Hematopoietic multipotent progenitor cell treated with erythropoietin and hydrocortisone succinate and interleukin-3 and kit ligand, for 15 days (in vitro differentiated cells): ENCODE data around the gene ZNF44.
A peak's percentile ranks its signal among the peaks of the same experiment; 100 is the strongest.
"Not testable (repeated sequence)": the region's sequence is repeated elsewhere in the genome, so short reads cannot be mapped to it uniquely, and the experiment has no call there.

ENCODE experiments used
- DNase-seq: peaks from one replicate; pipeline ENCODE4 v3.0.0-alpha.2; 2015; ENCODE audit warnings: low spot score

Gene ZNF44

GRCh38 chr19:12294249-12295158, at the start of gene ZNF44:
TSS of gene ZNF44 (minus strand) at chr19:12294883. CDS start at chr19:12294694, 189 bp downstream.
- peak; percentile 87 for DNase-seq

DNA sequence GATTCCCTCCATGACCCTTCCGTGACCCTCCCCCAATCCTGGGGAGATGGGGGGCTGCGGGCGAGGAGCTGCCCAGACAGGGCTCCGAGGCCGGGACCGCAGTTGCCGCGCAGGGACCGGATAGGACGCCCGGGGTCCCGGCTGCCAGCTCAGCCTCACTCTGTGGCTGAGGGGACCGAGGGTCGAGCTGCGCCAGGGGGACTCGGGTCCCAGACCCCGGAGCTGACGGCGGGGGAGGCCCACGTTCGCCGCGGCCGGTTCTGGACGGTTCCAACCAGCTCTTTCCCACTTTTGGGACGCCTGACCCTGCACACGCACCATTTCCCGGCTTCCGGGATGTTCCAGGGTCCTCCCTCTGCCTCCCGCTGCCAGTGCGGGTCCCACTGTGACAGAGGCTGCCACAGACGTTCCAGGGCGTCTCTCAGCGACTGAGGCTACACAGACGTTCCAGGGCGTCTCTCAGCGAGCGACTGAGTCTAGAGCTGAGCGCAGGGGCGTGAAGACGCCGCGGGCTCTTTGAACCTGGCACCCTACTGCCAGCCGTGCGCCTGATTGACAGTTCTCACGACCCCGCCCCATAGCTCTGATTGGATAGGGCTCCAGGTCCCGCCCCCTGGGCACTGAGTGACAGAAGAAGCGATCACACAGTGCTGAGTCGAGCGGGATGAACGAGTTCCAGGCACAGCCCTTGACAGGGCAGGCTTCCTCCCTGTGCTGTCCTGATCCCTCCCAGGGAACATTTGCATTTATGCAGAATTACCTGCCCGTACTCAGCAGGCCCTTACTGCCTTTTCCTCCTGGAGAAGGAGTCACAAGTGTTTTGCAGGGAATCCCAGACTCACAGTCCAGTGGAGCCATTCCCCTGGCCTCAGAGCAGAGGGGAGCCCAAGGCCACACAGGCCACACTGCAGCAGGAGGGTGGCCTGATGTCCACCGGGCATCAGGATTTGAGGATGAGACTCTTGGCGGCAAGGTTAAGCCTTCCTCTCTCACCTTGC, 38.8 kb upstream of the ZNF44 start, which contains the start of gene ZNF563:
ZNF563 (minus strand) TSS at position 472 of the 998 bp plus-strand sequence; CDS start at position 321, 151 bp downstream.
- peak; percentile 86 for DNase-seq

DNA sequence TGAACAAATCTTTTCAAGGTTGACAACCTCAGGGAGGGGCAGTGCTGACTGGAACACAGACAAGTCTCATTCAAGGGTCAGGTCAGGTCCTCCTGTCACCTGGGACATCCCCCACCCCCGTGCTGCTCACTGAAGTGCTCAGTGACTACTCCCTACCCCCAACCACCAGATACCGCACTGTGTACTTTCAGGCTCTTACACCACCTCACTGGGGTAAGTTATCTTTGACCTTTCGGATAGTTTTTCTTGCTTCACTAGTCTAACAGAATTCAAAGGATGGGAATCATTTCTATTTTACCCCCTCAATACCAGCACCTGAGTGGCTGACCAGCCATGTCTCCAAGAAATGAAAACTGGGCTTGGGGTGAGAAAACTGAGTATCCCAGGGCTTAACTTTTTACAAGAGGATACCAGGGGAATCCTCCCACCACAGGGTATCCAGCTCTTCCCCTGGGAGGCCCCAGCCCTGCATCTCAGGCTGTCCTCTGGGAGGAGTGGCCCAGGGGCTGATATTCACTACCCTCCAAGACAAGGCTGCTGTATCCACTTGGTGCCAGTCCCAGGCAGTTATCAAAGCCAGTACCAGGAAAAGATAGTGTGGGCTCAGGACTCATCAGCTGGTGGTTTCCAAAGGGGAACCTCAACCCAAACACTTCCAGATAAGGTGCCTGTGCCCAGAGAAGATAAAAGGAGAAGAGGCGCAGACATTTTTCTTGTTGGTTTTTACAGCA, 36.7 kb upstream of the ZNF44 start:
- DNase-seq, result peak; percentile 29

DNA sequence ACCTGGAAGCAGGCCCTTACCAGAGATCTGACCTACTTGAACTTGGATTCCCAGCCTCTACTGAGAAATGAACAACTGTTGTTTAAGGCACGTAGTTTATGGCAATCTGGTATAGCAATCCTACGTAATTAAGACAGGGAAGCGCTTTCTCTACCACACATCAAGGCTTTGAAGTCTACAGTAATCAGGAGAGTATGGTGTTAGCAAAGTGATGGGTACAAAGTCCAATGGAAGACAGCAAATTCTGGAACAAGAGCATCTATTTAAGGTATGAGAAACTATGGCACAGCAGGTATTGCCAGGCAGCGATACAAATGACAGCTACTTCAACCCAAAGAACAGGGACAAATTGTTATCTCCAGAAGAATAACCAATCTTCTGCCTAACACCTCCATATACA, 35.7 kb upstream of the ZNF44 start:
- DNase-seq, result no peak

DNA sequence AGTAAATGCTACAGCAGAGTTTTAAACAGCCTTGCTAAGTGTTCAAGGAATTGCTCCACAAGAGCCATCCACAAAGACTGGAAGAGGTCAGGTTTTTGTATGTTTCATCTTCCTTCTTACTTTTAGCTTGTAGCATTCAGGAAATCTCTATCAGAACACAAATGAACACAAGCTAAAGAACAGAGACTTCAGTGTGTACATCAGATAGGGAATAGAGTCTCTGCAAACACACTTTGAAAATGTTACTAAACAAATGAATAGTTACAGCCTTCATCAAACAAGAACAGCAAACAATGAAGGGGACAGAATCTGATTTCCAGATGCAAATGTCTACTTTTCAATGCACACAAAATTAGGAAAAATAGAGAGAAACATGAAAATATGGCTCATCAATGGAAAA, 31.0 kb upstream of the ZNF44 start:
- no peak for DNase-seq

DNA sequence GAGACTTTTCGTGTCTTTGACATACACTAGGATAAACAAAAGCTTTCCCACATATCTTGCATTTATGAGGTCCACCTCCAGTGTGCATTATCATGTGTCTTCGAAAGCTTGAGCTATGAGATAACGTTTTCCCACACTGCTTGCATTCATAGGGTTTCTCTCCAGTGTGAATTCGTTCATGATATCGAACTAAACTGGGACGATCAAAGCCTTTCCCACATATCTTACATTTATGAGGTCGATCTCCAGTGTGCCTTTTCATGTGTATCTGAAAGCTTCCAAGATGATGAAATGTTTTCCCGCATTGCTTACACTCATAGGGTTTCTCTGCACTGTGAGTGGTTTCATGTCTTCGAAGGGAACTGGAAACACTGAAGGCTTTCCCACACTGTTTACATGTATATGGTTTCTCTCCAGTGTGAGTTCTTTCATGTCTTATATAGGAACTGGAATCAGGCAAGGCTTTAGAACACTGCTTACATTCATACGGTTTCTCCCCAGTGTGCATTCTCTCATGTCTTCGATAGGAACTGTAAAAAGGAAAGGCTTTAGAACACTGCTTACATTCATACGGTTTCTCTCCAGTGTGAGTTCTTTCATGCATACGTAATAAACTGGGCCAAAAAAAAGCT, 24.2 kb upstream of the ZNF44 start:
- no peak for DNase-seq

- no peak for DNase-seq
Observed at GRCh38 chr19:12314553-12314952, 19.9 kb upstream of the ZNF44 start.

DNA sequence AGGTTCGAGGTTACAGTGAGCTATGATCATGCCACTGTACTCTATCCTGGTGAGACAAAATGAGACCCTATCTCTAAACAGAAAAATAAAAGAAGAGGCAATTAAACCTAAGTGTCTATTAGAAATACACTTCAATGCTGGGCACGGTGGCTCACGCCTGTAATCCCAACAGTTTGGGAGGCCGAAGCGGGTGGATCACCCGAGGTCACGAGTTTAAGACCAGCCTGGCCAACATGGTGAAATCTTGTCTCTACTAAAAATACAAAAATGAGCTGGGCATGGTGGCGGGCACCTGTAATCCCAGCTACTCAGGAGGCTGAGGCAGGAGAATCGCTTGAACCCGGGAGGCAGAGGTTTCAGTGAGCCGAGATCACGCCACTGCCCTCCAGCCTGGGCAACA, 14.2 kb upstream of the ZNF44 start:
- DNase-seq, result not testable (repeated sequence)

GRCh38 chr19:12295191-12295590, 508 bp upstream of the ZNF44 start:
- no peak for DNase-seq

- DNase-seq, result peak; percentile 3
Observed at GRCh38 chr19:12293777-12294248, 870 bp downstream of the ZNF44 start.

DNA sequence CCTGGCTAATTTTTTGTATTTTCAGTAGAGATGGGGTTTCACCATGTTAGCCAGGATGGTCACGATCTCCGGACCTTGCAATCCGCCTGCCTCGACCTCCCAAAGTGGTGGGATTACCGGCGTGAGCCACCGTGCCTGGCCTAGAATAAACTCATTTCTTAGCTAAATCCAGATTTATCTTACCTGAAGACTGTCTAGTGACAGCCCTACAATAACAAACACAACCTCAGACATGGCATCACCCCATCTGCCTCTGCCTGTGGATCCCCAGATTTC, 5.0 kb downstream of the ZNF44 start:
- DNase-seq, result no peak

DNA sequence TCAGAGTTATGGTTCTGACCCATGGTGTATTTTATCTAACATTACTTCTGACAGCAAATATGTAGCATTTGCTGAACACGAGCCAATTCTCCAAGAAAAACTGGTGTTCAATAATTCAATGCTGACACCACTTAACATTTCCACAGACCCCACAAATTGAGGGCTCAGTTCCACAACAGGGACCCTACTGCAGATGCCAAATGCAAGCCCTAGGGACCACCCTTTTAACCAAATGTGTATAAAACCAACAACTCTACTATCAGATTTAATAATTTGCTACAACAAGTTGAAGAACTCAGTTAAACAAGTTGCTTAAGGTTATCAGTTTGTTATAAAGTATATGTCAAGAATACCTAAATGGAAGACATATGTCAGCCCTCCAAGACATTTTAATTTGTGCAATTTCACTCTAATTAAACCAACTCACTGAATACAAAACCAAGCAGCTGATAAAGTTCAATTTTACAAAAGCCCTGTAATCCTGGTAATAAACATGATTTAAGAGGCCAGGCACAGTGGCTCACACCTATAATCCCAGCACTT, 6.7 kb downstream of the ZNF44 start:
- DNase-seq, result no peak

- DNase-seq, result no peak
Observed at GRCh38 chr19:12284631-12285030, 10.1 kb downstream of the ZNF44 start.

DNA sequence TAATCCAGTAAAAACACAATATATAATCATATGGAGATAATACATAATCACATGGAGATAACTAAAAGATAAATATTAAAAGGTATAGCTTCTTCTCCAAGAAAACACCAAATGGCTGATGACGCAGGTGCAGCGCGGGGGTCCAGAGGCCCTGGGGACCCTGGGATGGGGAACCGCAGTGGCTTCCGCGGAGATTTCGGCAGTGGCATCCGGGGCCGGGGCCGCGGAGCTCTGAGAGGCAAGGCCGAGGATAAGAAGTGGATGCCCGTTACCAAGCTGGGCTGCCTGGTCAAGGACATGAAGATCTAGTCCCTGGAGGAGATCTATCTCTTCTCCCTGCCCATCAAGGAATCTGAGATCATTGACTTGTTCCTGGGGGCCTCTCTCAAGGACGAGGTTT, 10.5 kb downstream of the ZNF44 start:
- no peak for DNase-seq

- DNase-seq, result no peak
Observed at GRCh38 chr19:12278713-12279112, 16.0 kb downstream of the ZNF44 start.

GRCh38 chr19:12272980-12273901, 21.4 kb downstream of the ZNF44 start:
- DNase-seq, result no peak

- no peak for DNase-seq
Observed at GRCh38 chr19:12272386-12272785, 22.3 kb downstream of the ZNF44 start.

DNA sequence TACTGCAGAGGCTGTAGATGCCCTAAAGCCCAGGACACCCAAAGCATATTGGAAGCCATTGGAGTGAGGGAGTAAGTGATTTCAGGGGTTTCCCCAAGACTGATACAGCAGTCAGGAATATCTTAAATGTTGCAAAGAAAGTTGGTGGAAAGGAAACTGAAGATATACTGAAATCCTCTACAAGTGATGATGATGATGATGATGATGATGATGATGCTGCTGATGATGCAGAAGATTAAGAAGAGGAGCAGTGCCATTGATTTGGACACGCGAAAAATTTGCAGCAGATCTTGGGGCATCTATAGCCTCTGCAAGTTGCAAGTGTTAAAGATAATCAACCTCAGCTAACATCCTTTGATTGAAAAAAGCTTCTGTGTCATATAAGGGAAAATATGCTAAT, 23.8 kb downstream of the ZNF44 start:
- DNase-seq, result no peak

- no peak for DNase-seq
Observed at GRCh38 chr19:12265921-12266704, 28.6 kb downstream of the ZNF44 start.
